Activated CD4-positive, alpha-beta memory T cell treated with anti-CD3 and anti-CD28 coated beads for 36 hours (primary cell): Measurements from ENCODE around the gene NUP133. TPM values are rescaled to one million over a fixed set of nuclear protein-coding genes. Genes with fewer than 3 reads are reported as not detected.
"Not testable (repeated sequence)": the region's sequence is repeated elsewhere in the genome, so short reads cannot be mapped to it uniquely, and the experiment has no call there.

Source experiments
- CTCF ChIA-PET: fragments of 350-600 bp; sonication (Branson Sonifier 250); formaldehyde crosslinking; loops from one replicate; lab custom pipeline; 2021; ENCODE audit warnings: antibody characterized with exemption, inconsistent platforms; lab: Charles Lee
- POLR2A ChIA-PET: fragments of 350-600 bp; sonication (Branson Sonifier 250); formaldehyde crosslinking; loops from one replicate; lab custom pipeline; 2021; ENCODE audit warnings: antibody characterized with exemption; lab: Charles Lee
- DNase-seq: peaks from one replicate; pipeline ENCODE4 v3.0.0-alpha.2; 2020
- H3K27ac Mint-ChIP-seq: one replicate; pipeline ENCODE4 v1.8.0; 2021; ENCODE audit warnings: mixed read lengths
- H3K27me3 Mint-ChIP-seq: one replicate; pipeline ENCODE4 v1.8.0; 2021; ENCODE audit warnings: mixed read lengths
- H3K36me3 Mint-ChIP-seq: one replicate; pipeline ENCODE4 v1.8.0; 2021; ENCODE audit warnings: mixed read lengths
- H3K4me1 Mint-ChIP-seq: one replicate; pipeline ENCODE4 v1.8.0; 2021; ENCODE audit warnings: low read depth, mixed read lengths
- H3K4me3 Mint-ChIP-seq: one replicate; pipeline ENCODE4 v1.8.0; 2021; ENCODE audit warnings: mild to moderate bottlenecking, mixed read lengths
- H3K9me3 Mint-ChIP-seq: one replicate; pipeline ENCODE4 v1.8.0; 2021; ENCODE audit warnings: mixed read lengths
- intact Hi-C: fragments of 100-400 bp; cut with micrococcal nuclease; formaldehyde crosslinking; loops from one replicate; pipeline ENCODE4 v1.15.1; 2023
- total RNA-seq, 2 experiments: library from RNA; stranded (reverse); gene quantifications; one replicate each; pipeline ENCODE4 v1.2.3, GENCODE V29; 2021

NUP133 gene
- total RNA-seq, 2 experiments from 2014 or later: 54.1 to 57.0 TPM

- H3K36me3 Mint-ChIP-seq: no peaks in the 10 kb centered on the region
- ChIA-PET CTCF (interaction anchor here (1.6 kb wide), 1 partner anchor 20 kb away, joined by 3 read pairs; no protein-coding TSS in a partner anchor), POLR2A (no interaction called here)
- peaks cover 44% of the 10 kb centered on the region for H3K27me3 Mint-ChIP-seq
- DNase-seq: peak; percentile 40
- no peaks in the 10 kb centered on the region for H3K9me3 Mint-ChIP-seq
- intact Hi-C loops: no loop called here
- H3K27ac Mint-ChIP-seq: no peak overlapping the region
- peaks cover 17% of the 10 kb centered on the region for H3K4me1 Mint-ChIP-seq
- H3K4me3 Mint-ChIP-seq: no peak overlapping the region
These were observed 97.3 kb downstream of the NUP133 start for GRCh38 chr1:229410692-229411433.

- H3K4me1 Mint-ChIP-seq: peaks cover 17% of the 10 kb centered on the region
- H3K4me3 Mint-ChIP-seq: no peak overlapping the region
- no peak overlapping the region for H3K27ac Mint-ChIP-seq
- no peaks in the 10 kb centered on the region for H3K9me3 Mint-ChIP-seq
- ChIA-PET CTCF (interaction anchor here (1.6 kb wide), 1 partner anchor 21 kb away, joined by 3 read pairs; no protein-coding TSS in a partner anchor), POLR2A (no interaction called here)
- intact Hi-C loops: no loop called here
- H3K27me3 Mint-ChIP-seq: peaks cover 48% of the 10 kb centered on the region
- H3K36me3 Mint-ChIP-seq: no peaks in the 10 kb centered on the region
- DNase-seq: no peak
These were observed 97.8 kb downstream of the NUP133 start for GRCh38 chr1:229410370-229410691.

GRCh38 chr1:229409616-229410369 lies 98.3 kb downstream of the NUP133 start:
- Mint-ChIP-seq H3K27ac (no peak overlapping the region), H3K9me3 (no peaks in the 10 kb centered on the region), H3K4me1 (peaks cover 17% of the 10 kb centered on the region), H3K27me3 (peaks cover 50% of the 10 kb centered on the region), H3K4me3 (no peak overlapping the region), H3K36me3 (no peaks in the 10 kb centered on the region)
- ChIA-PET CTCF (interaction anchor here (0.6 to 1.6 kb wide), 3 partner anchors 21 to 706 kb away, joined by 3 to 4 read pairs (median 3); no protein-coding TSS in a partner anchor), POLR2A (no interaction called here)
- no peak for DNase-seq
- intact Hi-C loops: no loop called here

GRCh38 chr1:229408458-229409037 lies 99.6 kb downstream of the NUP133 start:
- Mint-ChIP-seq H3K9me3 (no peaks in the 10 kb centered on the region), H3K4me1 (peaks cover 17% of the 10 kb centered on the region), H3K27ac (no peak overlapping the region), H3K27me3 (peaks cover 54% of the 10 kb centered on the region), H3K36me3 (no peaks in the 10 kb centered on the region), H3K4me3 (no peak overlapping the region)
- ChIA-PET POLR2A (no interaction called here), CTCF (interaction anchor here (1.4 to 1.6 kb wide), 2 partner anchors 150 kb away, joined by 3 read pairs; no protein-coding TSS in a partner anchor)
- intact Hi-C loops: no loop called here
- DNase-seq: no peak

- no peaks in the 10 kb centered on the region for H3K9me3 Mint-ChIP-seq
- POLR2A ChIA-PET: no interaction called here
- peak overlapping the region; percentile 32 for H3K4me3 Mint-ChIP-seq
- DNase-seq: no peak
- CTCF ChIA-PET: interaction anchor here (1.0 to 1.6 kb wide), 2 partner anchors 63 to 149 kb away, joined by 3 read pairs; no protein-coding TSS in a partner anchor
- intact Hi-C loops: no loop called here
- peaks cover 17% of the 10 kb centered on the region for H3K4me1 Mint-ChIP-seq
- H3K27me3 Mint-ChIP-seq: peaks cover 62% of the 10 kb centered on the region
- H3K27ac Mint-ChIP-seq: no peak overlapping the region
- H3K36me3 Mint-ChIP-seq: no peaks in the 10 kb centered on the region
These were observed 100.7 kb downstream of the NUP133 start for GRCh38 chr1:229407206-229408026.

- intact Hi-C loops: no loop called here
- Mint-ChIP-seq H3K9me3 (no peaks in the 10 kb centered on the region), H3K4me1 (peaks cover 17% of the 10 kb centered on the region), H3K27ac (no peak overlapping the region), H3K4me3 (no peak overlapping the region), H3K36me3 (no peaks in the 10 kb centered on the region), H3K27me3 (peaks cover 66% of the 10 kb centered on the region)
- DNase-seq: no peak
- POLR2A ChIA-PET: no interaction called here
- CTCF ChIA-PET: interaction anchor here (1.0 to 1.6 kb wide), 2 partner anchors 63 to 149 kb away, joined by 3 read pairs; no protein-coding TSS in a partner anchor
These were observed 101.3 kb downstream of the NUP133 start for GRCh38 chr1:229406798-229407197.

GRCh38 chr1:229403573-229403972 lies 104.6 kb downstream of the NUP133 start:
- CTCF ChIA-PET: no interaction called here

GRCh38 chr1:229402993-229403392 lies 105.1 kb downstream of the NUP133 start:
- Mint-ChIP-seq H3K9me3 (no peaks in the 10 kb centered on the region), H3K4me3 (no peak overlapping the region), H3K27me3 (peaks cover 45% of the 10 kb centered on the region), H3K36me3 (no peaks in the 10 kb centered on the region), H3K27ac (no peak overlapping the region), H3K4me1 (peaks cover 5% of the 10 kb centered on the region)
- CTCF ChIA-PET: no interaction called here
- POLR2A ChIA-PET: no interaction called here
- DNase-seq: no peak
- intact Hi-C loops: no loop called here

More at GRCh38 chr1:229403573-229403972, 104.6 kb downstream of the NUP133 start:
- Mint-ChIP-seq H3K27me3 (peaks cover 49% of the 10 kb centered on the region), H3K4me3 (no peak overlapping the region), H3K36me3 (no peaks in the 10 kb centered on the region), H3K9me3 (no peaks in the 10 kb centered on the region), H3K27ac (no peak overlapping the region), H3K4me1 (peaks cover 5% of the 10 kb centered on the region)
- no peak for DNase-seq
- intact Hi-C loops: no loop called here
- POLR2A ChIA-PET: no interaction called here

GRCh38 chr1:229402329-229402728 lies 105.8 kb downstream of the NUP133 start:
- H3K27ac Mint-ChIP-seq, H3K9me3 Mint-ChIP-seq, H3K36me3 Mint-ChIP-seq, H3K4me1 Mint-ChIP-seq, POLR2A ChIA-PET, DNase-seq, H3K4me3 Mint-ChIP-seq, CTCF ChIA-PET, intact Hi-C loops: not testable (repeated sequence)
- H3K27me3 Mint-ChIP-seq: peaks cover 40% of the 10 kb centered on the region

GRCh38 chr1:229397762-229398161 lies 110.4 kb downstream of the NUP133 start:
- Mint-ChIP-seq H3K9me3 (no peaks in the 10 kb centered on the region), H3K27me3 (peaks cover 25% of the 10 kb centered on the region), H3K27ac (no peak overlapping the region), H3K36me3 (no peaks in the 10 kb centered on the region), H3K4me3 (no peak overlapping the region), H3K4me1 (no peaks in the 10 kb centered on the region)
- POLR2A ChIA-PET: no interaction called here
- CTCF ChIA-PET: interaction anchor here (1.5 kb wide), 1 partner anchor 10 kb away, joined by 4 read pairs; no protein-coding TSS in a partner anchor
- DNase-seq: no peak
- intact Hi-C loops: no loop called here

- CTCF ChIA-PET: interaction anchor here (1.5 kb wide), 1 partner anchor 9 kb away, joined by 4 read pairs; no protein-coding TSS in a partner anchor
- H3K27ac Mint-ChIP-seq: no peak overlapping the region
- no peaks in the 10 kb centered on the region for H3K36me3 Mint-ChIP-seq
- no peaks in the 10 kb centered on the region for H3K9me3 Mint-ChIP-seq
- POLR2A ChIA-PET: no interaction called here
- DNase-seq: no peak
- H3K4me3 Mint-ChIP-seq: no peak overlapping the region
- peaks cover 24% of the 10 kb centered on the region for H3K27me3 Mint-ChIP-seq
- no peaks in the 10 kb centered on the region for H3K4me1 Mint-ChIP-seq
- intact Hi-C loops: no loop called here
These were observed 111.4 kb downstream of the NUP133 start for GRCh38 chr1:229396585-229397206.
